OCI-LY1 (cell line): ENCODE data around the gene LEKR1.
"Not testable (repeated sequence)": the region's sequence is repeated elsewhere in the genome, so short reads cannot be mapped to it uniquely, and the experiment has no call there.

Source experiments
- H2AFZ ChIP-seq: fragments of 200-600 bp; sonication (generic), shearing (Covaris generic); 2 replicates; pipeline ENCODE4 v1.6.0; 2014; ENCODE audit warnings: antibody characterized with exemption, mild to moderate bottlenecking, low read length
- H3F3A ChIP-seq: fragments of 200-600 bp; sonication (generic), shearing (Covaris generic); 2 replicates; pipeline ENCODE4 v1.6.0; 2014; ENCODE audit warnings: mild to moderate bottlenecking, antibody characterized with exemption, low read length, moderate library complexity; ENCODE audit not compliant: insufficient read depth
- H3K27ac ChIP-seq: fragments of 200-600 bp; sonication (generic); 2 replicates; pipeline ENCODE4 v1.5.1; 2014; ENCODE audit warnings: low read length, mixed run types, mild to moderate bottlenecking, low read depth; ENCODE audit not compliant: poor library complexity, severe bottlenecking
- H3K27me3 ChIP-seq: fragments of 200-600 bp; sonication (generic); 2 replicates; pipeline ENCODE4 v1.6.0; 2014; ENCODE audit warnings: antibody characterized with exemption, mild to moderate bottlenecking, low read length, moderate library complexity; ENCODE audit not compliant: insufficient read depth
- H3K36me3 ChIP-seq: fragments of 200-600 bp; sonication (generic); 2 replicates; pipeline ENCODE4 v1.6.1; 2014; ENCODE audit warnings: mild to moderate bottlenecking, antibody characterized with exemption, low read length, moderate library complexity, mixed read lengths; ENCODE audit not compliant: insufficient read depth
- H3K4me1 ChIP-seq: fragments of 200-600 bp; sonication (generic); 2 replicates; pipeline ENCODE4 v1.5.1; 2014; ENCODE audit warnings: mild to moderate bottlenecking, low read length, moderate library complexity; ENCODE audit not compliant: insufficient read depth, severe bottlenecking
- H3K4me2 ChIP-seq: fragments of 200-600 bp; sonication (generic), shearing (Covaris generic); 2 replicates; pipeline ENCODE4 v1.6.1; 2014; ENCODE audit warnings: low read length
- H3K4me3 ChIP-seq: fragments of 200-600 bp; sonication (generic); 2 replicates; pipeline ENCODE4 v1.5.1; 2014; ENCODE audit warnings: low read length, low read depth, mild to moderate bottlenecking, mixed read lengths; ENCODE audit not compliant: poor library complexity, severe bottlenecking
- H3K79me2 ChIP-seq: fragments of 200-600 bp; shearing (Covaris generic); 2 replicates; pipeline ENCODE4 v1.6.1; 2016; ENCODE audit warnings: mixed run types, low read length, mixed read lengths; ENCODE audit not compliant: insufficient read depth
- H3K9ac ChIP-seq: fragments of 200-600 bp; sonication (generic), shearing (Covaris generic); 2 replicates; pipeline ENCODE4 v1.6.1; 2014; ENCODE audit warnings: mild to moderate bottlenecking, low read length, mixed read lengths
- H3K9me2 ChIP-seq: fragments of 200-600 bp; sonication (generic), shearing (Covaris generic); 2 replicates; pipeline ENCODE4 v1.6.1; 2014; ENCODE audit warnings: low read depth, mild to moderate bottlenecking, low read length, mixed read lengths
- H3K9me3 ChIP-seq: fragments of 200-600 bp; shearing (Covaris generic); 2 replicates; pipeline ENCODE4 v1.6.1; 2014; ENCODE audit warnings: low read length, mixed read lengths
- H4K20me1 ChIP-seq: fragments of 200-600 bp; sonication (generic), shearing (Covaris generic); 2 replicates; pipeline ENCODE4 v1.6.0; 2016; ENCODE audit warnings: mild to moderate bottlenecking, low read length; ENCODE audit not compliant: insufficient read depth
- EZH2 ChIP-seq: fragments of 200-600 bp; sonication (generic), shearing (Covaris generic); IDR thresholded peaks from 2 replicates; pipeline ENCODE4 v1.8.0; 2017; ENCODE audit warnings: borderline replicate concordance, mixed run types, mild to moderate bottlenecking, antibody characterized with exemption, low read length, moderate library complexity, mixed read lengths
- TF ChIP-seq, protein P1 (sequence below): fragments of 200-600 bp; sonication (generic), shearing (Covaris generic); IDR thresholded peaks from 2 replicates; pipeline ENCODE4 v1.5.1; 2017; ENCODE audit warnings: mild to moderate bottlenecking, antibody characterized with exemption, low read length, moderate library complexity, mixed read lengths

Gene LEKR1

DNA sequence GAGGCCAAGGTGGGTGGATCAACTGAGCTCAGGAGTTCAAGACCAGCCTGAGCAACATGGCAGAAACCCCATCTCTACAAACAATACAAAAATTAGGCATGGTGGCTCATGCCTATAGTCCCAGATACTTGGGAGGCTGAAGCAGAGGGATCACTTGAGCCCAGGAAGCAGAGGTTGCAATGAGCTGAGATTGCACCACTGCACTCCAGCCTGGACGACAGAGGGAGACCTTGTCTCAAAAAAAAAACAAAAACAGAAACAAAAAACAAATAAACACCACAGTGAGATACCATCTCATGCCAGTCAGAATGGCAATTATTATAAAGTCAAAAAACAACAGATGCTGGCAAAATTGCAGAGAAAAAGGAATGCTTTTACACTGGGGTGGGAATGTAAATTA, 69.2 kb downstream of the LEKR1 start:
- not testable (repeated sequence) for H3K79me2 ChIP-seq, H3K36me3 ChIP-seq, H3K4me2 ChIP-seq, H3K9me3 ChIP-seq, H3K9ac ChIP-seq, H3K4me3 ChIP-seq, H3K27me3 ChIP-seq, H3K27ac ChIP-seq, H3K4me1 ChIP-seq, H3F3A ChIP-seq, H3K9me2 ChIP-seq, H4K20me1 ChIP-seq, H2AFZ ChIP-seq
- TF ChIP-seq, protein P1, sequence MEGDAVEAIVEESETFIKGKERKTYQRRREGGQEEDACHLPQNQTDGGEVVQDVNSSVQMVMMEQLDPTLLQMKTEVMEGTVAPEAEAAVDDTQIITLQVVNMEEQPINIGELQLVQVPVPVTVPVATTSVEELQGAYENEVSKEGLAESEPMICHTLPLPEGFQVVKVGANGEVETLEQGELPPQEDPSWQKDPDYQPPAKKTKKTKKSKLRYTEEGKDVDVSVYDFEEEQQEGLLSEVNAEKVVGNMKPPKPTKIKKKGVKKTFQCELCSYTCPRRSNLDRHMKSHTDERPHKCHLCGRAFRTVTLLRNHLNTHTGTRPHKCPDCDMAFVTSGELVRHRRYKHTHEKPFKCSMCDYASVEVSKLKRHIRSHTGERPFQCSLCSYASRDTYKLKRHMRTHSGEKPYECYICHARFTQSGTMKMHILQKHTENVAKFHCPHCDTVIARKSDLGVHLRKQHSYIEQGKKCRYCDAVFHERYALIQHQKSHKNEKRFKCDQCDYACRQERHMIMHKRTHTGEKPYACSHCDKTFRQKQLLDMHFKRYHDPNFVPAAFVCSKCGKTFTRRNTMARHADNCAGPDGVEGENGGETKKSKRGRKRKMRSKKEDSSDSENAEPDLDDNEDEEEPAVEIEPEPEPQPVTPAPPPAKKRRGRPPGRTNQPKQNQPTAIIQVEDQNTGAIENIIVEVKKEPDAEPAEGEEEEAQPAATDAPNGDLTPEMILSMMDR: peak; percentile 17; the same call in 1 of the 2 replicates

GRCh38 chr3:156897851-156898250, 71.7 kb downstream of the LEKR1 start:
- H3K9ac ChIP-seq, H3K9me3 ChIP-seq, H3K4me1 ChIP-seq, H3K79me2 ChIP-seq, H3K4me2 ChIP-seq, H3F3A ChIP-seq, H4K20me1 ChIP-seq, H3K4me3 ChIP-seq, H2AFZ ChIP-seq, H3K9me2 ChIP-seq, H3K27ac ChIP-seq, H3K27me3 ChIP-seq, H3K36me3 ChIP-seq: not testable (repeated sequence)

DNA sequence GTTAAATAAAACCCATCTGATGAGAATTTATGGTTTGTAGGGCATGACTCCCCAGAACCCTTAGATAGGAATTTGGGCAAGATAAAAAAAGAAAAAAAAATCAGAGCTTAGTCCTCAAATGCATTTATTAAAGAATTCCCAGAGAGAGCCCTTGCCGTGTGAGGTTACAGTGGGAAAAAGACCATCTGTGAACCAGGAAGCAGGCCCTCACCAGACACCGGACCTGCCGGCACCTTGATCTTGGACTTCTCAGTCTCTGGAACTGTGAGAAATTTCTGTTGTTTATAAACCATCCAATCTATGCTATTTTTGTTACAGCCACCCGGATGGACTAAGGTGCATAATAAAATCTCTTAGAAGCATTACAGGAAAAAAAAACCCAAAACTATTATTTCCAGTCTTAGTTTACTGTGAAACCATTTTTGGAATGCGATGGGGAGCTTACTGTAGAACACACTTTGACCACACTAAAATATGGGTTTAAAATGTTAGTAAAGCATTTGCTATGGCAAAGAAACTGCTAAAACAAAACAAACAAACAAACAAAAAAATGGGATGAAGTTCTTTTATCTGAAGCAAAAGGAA, 72.2 kb downstream of the LEKR1 start:
- Histone ChIP-seq H3K27ac (no peak overlapping the region), H2AFZ (no peak overlapping the region), H3K9me2 (no peaks in the 10 kb centered on the region), H3F3A (no peaks in the 10 kb centered on the region), H3K79me2 (no peaks in the 10 kb centered on the region), H3K36me3 (no peaks in the 10 kb centered on the region), H3K4me1 (no peaks in the 10 kb centered on the region), H3K9ac (no peak overlapping the region), H3K27me3 (no peaks in the 10 kb centered on the region), H3K4me2 (no peak overlapping the region), H3K4me3 (no peak overlapping the region), H4K20me1 (no peaks in the 10 kb centered on the region), H3K9me3 (0 out of 2 replicates have a peak, but pooled peaks cover 4% of the 10 kb centered on the region)
- no peak for TF ChIP-seq EZH2

- Histone ChIP-seq H3K9me2 (no peaks in the 10 kb centered on the region), H3K36me3 (no peaks in the 10 kb centered on the region), H3F3A (no peaks in the 10 kb centered on the region), H3K79me2 (no peaks in the 10 kb centered on the region), H3K4me1 (no peaks in the 10 kb centered on the region), H3K4me3 (no peak overlapping the region), H3K27ac (no peak overlapping the region), H3K9me3 (no peaks in the 10 kb centered on the region), H4K20me1 (no peaks in the 10 kb centered on the region), H3K4me2 (no peak overlapping the region), H2AFZ (no peak overlapping the region), H3K27me3 (no peaks in the 10 kb centered on the region), H3K9ac (no peak overlapping the region)
- TF ChIP-seq EZH2: no peak
- TF ChIP-seq, protein P1: no peak
Observed at GRCh38 chr3:156899951-156900350, 73.8 kb downstream of the LEKR1 start.
